DMS79 treated with DMSO at 0.1 percent for 48 hours (cell line): ENCODE measurements around the gene CHST11.

Experiments used
- DNase-seq: peaks from one replicate; lab custom pipeline; 2025; lab: John Stamatoyannopoulos, UW

The CHST11 gene

GRCh38 chr12:104676636-104677035 lies 219.9 kb downstream of the CHST11 start:
- no peak for DNase-seq

GRCh38 chr12:104677441-104678089 lies 220.8 kb downstream of the CHST11 start:
- no peak for DNase-seq

- DNase-seq: peak; percentile 6
These were observed 223.3 kb downstream of the CHST11 start for GRCh38 chr12:104680070-104680469.

GRCh38 chr12:104680491-104680890 lies 223.7 kb downstream of the CHST11 start:
- no peak for DNase-seq

- DNase-seq: no peak
These were observed 224.4 kb downstream of the CHST11 start for GRCh38 chr12:104681012-104681690.

- no peak for DNase-seq
These were observed 226.1 kb downstream of the CHST11 start for GRCh38 chr12:104682790-104683279.

- no peak for DNase-seq
These were observed 227.2 kb downstream of the CHST11 start for GRCh38 chr12:104683831-104684503.

- DNase-seq: peak; percentile 73
These were observed 228.1 kb downstream of the CHST11 start for GRCh38 chr12:104684884-104685283.

GRCh38 chr12:104685366-104685765 lies 228.6 kb downstream of the CHST11 start:
- DNase-seq: peak; percentile 27

- no peak for DNase-seq
These were observed 229.4 kb downstream of the CHST11 start for GRCh38 chr12:104686196-104686595.

- no peak for DNase-seq
These were observed 231.2 kb downstream of the CHST11 start for GRCh38 chr12:104687823-104688573.

- no peak for DNase-seq
These were observed 232.9 kb downstream of the CHST11 start for GRCh38 chr12:104689635-104690034.

- DNase-seq: no peak
These were observed 235.2 kb downstream of the CHST11 start for GRCh38 chr12:104691721-104692556.

- no peak for DNase-seq
These were observed 235.9 kb downstream of the CHST11 start for GRCh38 chr12:104692557-104693218.

GRCh38 chr12:104693493-104693892 lies 236.7 kb downstream of the CHST11 start:
- no peak for DNase-seq

- DNase-seq: no peak
These were observed 237.4 kb downstream of the CHST11 start for GRCh38 chr12:104694161-104694560.

GRCh38 chr12:104694711-104695110 lies 238.0 kb downstream of the CHST11 start:
- DNase-seq: no peak

GRCh38 chr12:104695453-104696148 lies 238.9 kb downstream of the CHST11 start:
- peak; percentile 29 for DNase-seq

- DNase-seq: no peak
These were observed 240.4 kb downstream of the CHST11 start for GRCh38 chr12:104697186-104697585.

- DNase-seq: no peak
These were observed 242.1 kb downstream of the CHST11 start for GRCh38 chr12:104698871-104699270.
